SU-DHL-6 (cell line): Measurements from ENCODE around the gene KIF5C.

Source experiments
- CTCF ChIP-seq: fragments of 200-600 bp; sonication (generic); IDR thresholded peaks from one replicate; pipeline ENCODE4 v1.5.1; 2017; ENCODE audit warnings: antibody characterized with exemption, mild to moderate bottlenecking, low read length, moderate library complexity; ENCODE audit not compliant: insufficient read depth, poor library complexity, severe bottlenecking
- EZH2phosphoT487 ChIP-seq: fragments of 200-600 bp; sonication (generic), shearing (Covaris generic); conservative IDR thresholded peaks from 2 replicates; pipeline ENCODE4 v1.6.1; 2018; ENCODE audit warnings: mild to moderate bottlenecking, antibody characterized with exemption, low read length, moderate library complexity, mixed read lengths

GRCh38 chr2:149075105-149075504, 200.1 kb downstream of the KIF5C start:
- TF ChIP-seq CTCF (no peak), EZH2phosphoT487 (no peak)
